Activated CD8-positive, alpha-beta memory T cell treated with anti-CD3 and anti-CD28 coated beads for 4 hours (primary cell): ENCODE measurements around the gene MAP3K19.
"Not testable (repeated sequence)": the region's sequence is repeated elsewhere in the genome, so short reads cannot be mapped to it uniquely, and the experiment has no call there.

Source experiments
- DNase-seq, 2 donors: peaks; one replicate each; pipeline ENCODE4 v3.0.0-alpha.2; 2020; ENCODE audit warnings: low read depth in 2 of 2

MAP3K19 gene

GRCh38 chr2:134985061-134985460, 62.2 kb downstream of the MAP3K19 start:
- DNase-seq: no peak

GRCh38 chr2:134982603-134983002, 64.6 kb downstream of the MAP3K19 start:
- DNase-seq: no peak

GRCh38 chr2:134980639-134981038, 66.6 kb downstream of the MAP3K19 start:
- DNase-seq: no peak

- no peak for DNase-seq
These were observed 68.0 kb downstream of the MAP3K19 start for GRCh38 chr2:134979221-134979620.

GRCh38 chr2:134977104-134977503, 70.1 kb downstream of the MAP3K19 start:
- not testable (repeated sequence) for DNase-seq

- no peak for DNase-seq
These were observed 71.1 kb downstream of the MAP3K19 start for GRCh38 chr2:134976074-134976702.

GRCh38 chr2:134975281-134976009, 71.8 kb downstream of the MAP3K19 start:
- DNase-seq: no peak

- no peak for DNase-seq
These were observed 73.8 kb downstream of the MAP3K19 start for GRCh38 chr2:134973241-134974138.

GRCh38 chr2:134967166-134967565, 80.1 kb downstream of the MAP3K19 start:
- DNase-seq: not testable (repeated sequence)

- DNase-seq: no peak
These were observed 89.8 kb downstream of the MAP3K19 start for GRCh38 chr2:134957477-134957876.

- no peak for DNase-seq
These were observed 91.5 kb downstream of the MAP3K19 start for GRCh38 chr2:134955744-134956143.

GRCh38 chr2:134954065-134954464, 93.2 kb downstream of the MAP3K19 start:
- no peak for DNase-seq

GRCh38 chr2:134952608-134953007, 94.6 kb downstream of the MAP3K19 start:
- no peak for DNase-seq

GRCh38 chr2:134950886-134951285, 96.4 kb downstream of the MAP3K19 start:
- DNase-seq: no peak

- DNase-seq: no peak
These were observed 97.1 kb downstream of the MAP3K19 start for GRCh38 chr2:134949981-134950708.

- DNase-seq: no peak
These were observed 101.2 kb downstream of the MAP3K19 start for GRCh38 chr2:134946073-134946472.

- DNase-seq: no peak
These were observed 102.3 kb downstream of the MAP3K19 start for GRCh38 chr2:134944975-134945374.

- DNase-seq: no peak
These were observed 103.7 kb downstream of the MAP3K19 start for GRCh38 chr2:134943540-134943939.

- no peak for DNase-seq
These were observed 110.6 kb downstream of the MAP3K19 start for GRCh38 chr2:134936691-134937090.

- DNase-seq: no peak
These were observed 112.6 kb downstream of the MAP3K19 start for GRCh38 chr2:134934641-134935040.

- DNase-seq: no peak
These were observed 113.1 kb downstream of the MAP3K19 start for GRCh38 chr2:134934150-134934549.

- no peak for DNase-seq
These were observed 113.5 kb downstream of the MAP3K19 start for GRCh38 chr2:134933732-134934131.
